IMR-90 (cell line): ENCODE data around the gene KCNJ2. TPM values are rescaled to one million over a fixed set of nuclear protein-coding genes. Genes with fewer than 3 reads are reported as not detected.

Experiments
- ATAC-seq: fragments of 200-7000 bp; cut with Tn5 transposase; 2 replicates; pipeline ENCODE4 v1.9.1; 2020; ENCODE audit warnings: low read depth, mild to moderate bottlenecking, moderate library complexity
- BruUV-seq: library from RNA; stranded (reverse); fragments of 400-500 nt; replicated peaks from 2 replicates; lab custom pipeline; 2021; lab: Mats Ljungman, UMichigan
- CTCF ChIA-PET: fragments of 300-600 bp; formaldehyde crosslinking; extraction: SDS; loops from one replicate; lab custom pipeline; 2021; ENCODE audit warnings: antibody characterized with exemption; lab: Yijun Ruan, JAX
- POLR2A ChIA-PET: fragments of 300-600 bp; sonication (Branson Sonifier 250); formaldehyde crosslinking; loops from one replicate; lab custom pipeline; 2022; ENCODE audit warnings: antibody characterized with exemption; ENCODE audit not compliant: unreplicated experiment; lab: Charles Lee
- DNase-seq: peaks from one replicate; pipeline ENCODE4 v3.0.0; 2013
- H2AFZ ChIP-seq: replicated peaks from 2 replicates; pipeline ENCODE3; 2013; ENCODE audit warnings: low read length, mild to moderate bottlenecking; ENCODE audit not compliant: poor library complexity
- H2AK5ac ChIP-seq: 2 replicates; pipeline ENCODE4 v1.6.1; 2013; ENCODE audit warnings: low read depth, low read length, inconsistent platforms
- H2AK9ac ChIP-seq: replicated peaks from 2 replicates; pipeline ENCODE3; 2013; ENCODE audit warnings: mild to moderate bottlenecking, low read depth, low read length, moderate library complexity; ENCODE audit not compliant: poor library complexity
- H2BK120ac ChIP-seq: 2 replicates; pipeline ENCODE4 v1.6.1; 2013; ENCODE audit warnings: low read depth, low read length, inconsistent platforms
- H2BK15ac ChIP-seq: 3 replicates; pipeline ENCODE4 v1.6.1; 2013; ENCODE audit warnings: low read depth, low read length, inconsistent platforms
- H2BK20ac ChIP-seq: 2 replicates; pipeline ENCODE4 v1.6.1; 2013; ENCODE audit warnings: low read depth, mild to moderate bottlenecking, inconsistent platforms, low read length, moderate library complexity
- H2BK5ac ChIP-seq: 2 replicates; pipeline ENCODE4 v1.6.1; 2013; ENCODE audit warnings: mild to moderate bottlenecking, low read depth, low read length, inconsistent platforms; ENCODE audit not compliant: poor library complexity, severe bottlenecking
- H3K14ac ChIP-seq: replicated peaks from 2 replicates; pipeline ENCODE4 v1.6.1; 2013; ENCODE audit warnings: low read depth, low read length, inconsistent platforms
- H3K18ac ChIP-seq: 2 replicates; pipeline ENCODE4 v1.6.1; 2013; ENCODE audit warnings: low read depth, low read length, control low read depth
- H3K23ac ChIP-seq: 2 replicates; pipeline ENCODE4 v1.6.1; 2013; ENCODE audit warnings: low read depth, low read length, inconsistent platforms
- H3K27ac ChIP-seq: 2 replicates; pipeline ENCODE4 v1.5.1; 2013; ENCODE audit warnings: mild to moderate bottlenecking, control low read depth, low read length; ENCODE audit not compliant: insufficient read depth
- H3K27me3 ChIP-seq: 2 replicates; pipeline ENCODE4 v1.6.1; 2013; ENCODE audit warnings: low read length; ENCODE audit not compliant: control insufficient read depth, insufficient read depth
- H3K36me3 ChIP-seq: 2 replicates; pipeline ENCODE4 v1.6.1; 2013; ENCODE audit warnings: low read length, mixed read lengths; ENCODE audit not compliant: control insufficient read depth, insufficient read depth
- H3K4ac ChIP-seq: 2 replicates; pipeline ENCODE4 v1.6.1; 2013; ENCODE audit warnings: low read depth, low read length, inconsistent platforms
- H3K4me1 ChIP-seq: 2 replicates; pipeline ENCODE4 v1.6.1; 2013; ENCODE audit warnings: low read length, mixed read lengths; ENCODE audit not compliant: control insufficient read depth, insufficient read depth
- H3K4me2 ChIP-seq: 2 replicates; pipeline ENCODE4 v1.6.1; 2013; ENCODE audit warnings: low read depth, mild to moderate bottlenecking, control low read depth, low read length, moderate library complexity
- H3K4me3 ChIP-seq: 2 replicates; pipeline ENCODE4 v1.5.1; 2013; ENCODE audit warnings: low read depth, mild to moderate bottlenecking, control low read depth, low read length, moderate library complexity; ENCODE audit not compliant: insufficient read depth
- H3K56ac ChIP-seq: 2 replicates; pipeline ENCODE4 v1.6.1; 2013; ENCODE audit warnings: low read length, inconsistent platforms; ENCODE audit not compliant: insufficient read depth; ENCODE audit errors: extremely low read depth
- H3K79me1 ChIP-seq, 2 experiments: 2 replicates each; pipeline ENCODE4 v1.6.1; 2013; ENCODE audit warnings: low read length in 2 of 2, inconsistent platforms in 1 of 2, low read depth in 1 of 2
- H3K9ac ChIP-seq: 2 replicates; pipeline ENCODE4 v1.6.1; 2013; ENCODE audit warnings: low read depth, low read length, control low read depth
- H3K9me1 ChIP-seq: 2 replicates; pipeline ENCODE4 v1.6.1; 2013; ENCODE audit warnings: low read length, inconsistent platforms; ENCODE audit not compliant: insufficient read depth
- H3K9me3 ChIP-seq: 2 replicates; pipeline ENCODE4 v1.6.1; 2013; ENCODE audit warnings: low read length; ENCODE audit not compliant: control insufficient read depth, insufficient read depth
- H4K20me1 ChIP-seq: 2 replicates; pipeline ENCODE4 v1.6.1; 2013; ENCODE audit warnings: low read length, inconsistent platforms; ENCODE audit not compliant: insufficient read depth
- H4K5ac ChIP-seq: 2 replicates; pipeline ENCODE4 v1.6.1; 2013; ENCODE audit warnings: mild to moderate bottlenecking, low read depth, low read length, control low read depth
- H4K8ac ChIP-seq, 2 experiments: 2 replicates each; pipeline ENCODE4 v1.6.1; 2013; ENCODE audit warnings: low read depth in 2 of 2, low read length in 2 of 2, control low read depth in 1 of 2, inconsistent platforms in 1 of 2
- H4K91ac ChIP-seq: 2 replicates; pipeline ENCODE4 v1.6.1; 2013; ENCODE audit warnings: low read depth, low read length, inconsistent platforms; ENCODE audit not compliant: insufficient read depth
- BHLHE40 ChIP-seq: fragments of 150-350 bp; IDR thresholded peaks from 2 replicates; pipeline ENCODE4 v1.6.1; 2016; ENCODE audit warnings: mild to moderate bottlenecking, low read depth, low read length
- CEBPB ChIP-seq: IDR thresholded peaks from 2 replicates; pipeline ENCODE4 v1.6.1; 2012; ENCODE audit warnings: low read depth, low read length, improper control_type of control experiment
- CHD1 ChIP-seq: IDR thresholded peaks from 2 replicates; pipeline ENCODE4 v1.6.1; 2012; ENCODE audit warnings: low read depth, low read length, improper control_type of control experiment
- FOS ChIP-seq: fragments of 150-350 bp; IDR thresholded peaks from 2 replicates; pipeline ENCODE4 v1.6.1; 2016; ENCODE audit warnings: low read depth, low read length
- MAFK ChIP-seq: IDR thresholded peaks from 2 replicates; pipeline ENCODE4 v1.6.1; 2012; ENCODE audit warnings: low read depth, low read length, improper control_type of control experiment
- MAZ ChIP-seq: IDR thresholded peaks from 2 replicates; pipeline ENCODE4 v1.6.1; 2012; ENCODE audit warnings: low read depth, mild to moderate bottlenecking, low read length, improper control_type of control experiment, moderate library complexity, borderline replicate concordance
- MXI1 ChIP-seq: IDR thresholded peaks from 2 replicates; pipeline ENCODE4 v1.6.1; 2012; ENCODE audit warnings: low read depth, mild to moderate bottlenecking, low read length, moderate library complexity, borderline replicate concordance
- NFE2L2 ChIP-seq: fragments of 150-350 bp; IDR thresholded peaks from 2 replicates; pipeline ENCODE4 v1.6.1; 2016; ENCODE audit warnings: low read depth, mild to moderate bottlenecking, low read length
- POLR2A ChIP-seq: IDR thresholded peaks from 2 replicates; pipeline ENCODE4 v1.6.1; 2012; ENCODE audit warnings: mild to moderate bottlenecking, low read depth, low read length
- RAD21 ChIP-seq: IDR thresholded peaks from 2 replicates; pipeline ENCODE4 v1.6.1; 2012; ENCODE audit warnings: low read length, improper control_type of control experiment
- RCOR1 ChIP-seq: IDR thresholded peaks from 2 replicates; pipeline ENCODE4 v1.6.1; 2012; ENCODE audit warnings: mild to moderate bottlenecking, low read length, improper control_type of control experiment; ENCODE audit not compliant: insufficient replicate concordance
- RFX5 ChIP-seq: IDR thresholded peaks from 2 replicates; pipeline ENCODE4 v1.8.0; 2012; ENCODE audit warnings: low read depth, mild to moderate bottlenecking, low read length, moderate library complexity
- SMC3 ChIP-seq: fragments of 150-350 bp; IDR thresholded peaks from 2 replicates; pipeline ENCODE4 v1.6.1; 2016; ENCODE audit warnings: low read depth, mild to moderate bottlenecking, antibody characterized with exemption, low read length, moderate library complexity
- WGBS, 2 experiments: methylation state at CpG; one replicate each; pipeline versions ENCODE4 v1.1.5 to v1.1.7; 2013; ENCODE audit warnings: missing lambda C conversion rate in 2 of 2; ENCODE audit not compliant: insufficient read length in 1 of 2; ENCODE audit errors: extremely low coverage in 2 of 2; 5-methylcytosine and 5-hydroxymethylcytosine counted together
- dilution Hi-C: fragments of 300-500 bp; cut with HindIII; formaldehyde crosslinking; loops from one replicate; pipeline ENCODE4 v1.14.3; 2018; ENCODE audit warnings: low sequenced_read_pairs; ENCODE audit not compliant: unreplicated experiment
- in situ Hi-C: fragments of 300-500 bp; cut with MboI; formaldehyde crosslinking; loops from 3 replicates; pipeline ENCODE4 v1.14.3; 2019; ENCODE audit warnings: low sequenced_read_pairs, inconsistent platforms, mixed read lengths
- intact Hi-C: fragments of 100-400 bp; cut with micrococcal nuclease; formaldehyde crosslinking; loops from 2 replicates; pipeline ENCODE4 v1.10.0; 2022
- polyA plus RNA-seq, 3 experiments: library from polyadenylated mRNA; depleted of rRNA; stranded (reverse); fragments of >200 nt; gene quantifications; 2 replicates each; pipeline ENCODE4 v1.2.3, GENCODE V29; 2012; ENCODE audit warnings: low replicate concordance in 1 of 3
- total RNA-seq: library from RNA; depleted of rRNA; stranded (reverse); fragments of >200 nt; gene quantifications from 2 replicates; pipeline ENCODE4 v1.2.3, GENCODE V29; 2012
- TF ChIP-seq, protein P1 (sequence below): fragments of 150-350 bp; IDR thresholded peaks from 2 replicates; pipeline ENCODE4 v1.6.1; 2016; ENCODE audit warnings: low read depth, mild to moderate bottlenecking, low read length, moderate library complexity, borderline replicate concordance
- TF ChIP-seq, protein P2 (sequence below): fragments of 150-350 bp; IDR thresholded peaks from 2 replicates; pipeline ENCODE4 v1.6.1; 2017; ENCODE audit warnings: mild to moderate bottlenecking, antibody characterized with exemption, low read length, low read depth
- TF ChIP-seq, protein P3 (sequence below): conservative IDR thresholded peaks from 2 replicates; pipeline ENCODE4 v1.5.1; 2012; ENCODE audit warnings: mild to moderate bottlenecking, low read depth, low read length, improper control_type of control experiment

Gene KCNJ2
- total and polyA plus RNA-seq, 2 of the 4 experiments (the other 2 are of a cell fraction): 0.55 to 8.6 TPM

DNA sequence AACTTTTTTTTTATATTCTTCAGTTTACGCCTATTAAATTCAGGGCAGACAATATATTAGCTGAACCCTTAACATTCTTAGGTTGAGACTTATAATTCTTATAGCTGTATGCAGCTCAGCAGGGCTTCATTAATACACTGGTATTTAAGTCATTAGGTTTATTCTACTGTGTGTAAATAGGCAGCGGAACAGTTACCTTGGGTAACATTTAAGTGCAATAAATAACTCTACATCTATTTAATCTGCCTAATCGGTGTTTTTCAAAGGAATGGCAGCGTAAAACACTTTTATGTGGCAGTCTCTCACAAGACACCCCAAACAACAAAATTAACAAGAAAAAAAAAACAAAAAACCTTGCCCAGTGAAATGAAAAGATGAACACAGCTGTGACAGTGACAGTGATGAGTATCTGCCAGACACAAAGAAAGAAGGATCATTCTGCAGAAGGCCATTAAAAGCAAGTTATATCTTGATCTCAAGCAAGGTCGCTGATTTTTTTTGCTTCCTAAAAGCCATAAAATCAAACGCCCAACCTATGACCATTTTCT is 32.6 kb downstream of the KCNJ2 start:
- in situ Hi-C loops: no loop called here

More for the DNA sequence above, 32.6 kb downstream of the KCNJ2 start:
- no peak overlapping the region for H4K5ac ChIP-seq
- H4K20me1 ChIP-seq: no peaks in the 10 kb centered on the region
- no peak overlapping the region for H3K4me2 ChIP-seq
- no peaks in the 10 kb centered on the region; the same call in 1 of the 2 replicates for H3K27me3 ChIP-seq
- no peak overlapping the region for H3K9ac ChIP-seq
- BruUV-seq: no TSS peak
- dilution Hi-C loops (no loop called here), intact Hi-C loops (no loop called here)
- no peaks in the 10 kb centered on the region for H3K9me1 ChIP-seq
- no CpG with 5 or more reads among the region's 6 CpGs for WGBS, 2 experiments
- DNase-seq (no peak), ATAC-seq (no peak)
- no peak overlapping the region for H3K4ac ChIP-seq
- H3K4me1 ChIP-seq: no peaks in the 10 kb centered on the region
- H3K4me3 ChIP-seq: no peak overlapping the region
- H2BK5ac ChIP-seq: no peak overlapping the region
- ChIA-PET POLR2A (no interaction called here), CTCF (no interaction called here)
- no peak overlapping the region for H3K14ac ChIP-seq
- H3K18ac ChIP-seq: no peak overlapping the region
- no peak overlapping the region for H2AK5ac ChIP-seq
- H3K79me1 ChIP-seq: no peaks in the 10 kb centered on the region
- no peak for TF ChIP-seq CHD1
- TF ChIP-seq MXI1: no peak
- TF ChIP-seq MAZ: no peak
- no peak for TF ChIP-seq RCOR1
- no peak for TF ChIP-seq BHLHE40
- no peak for TF ChIP-seq FOS
- TF ChIP-seq POLR2A: no peak
- TF ChIP-seq, protein P1, sequence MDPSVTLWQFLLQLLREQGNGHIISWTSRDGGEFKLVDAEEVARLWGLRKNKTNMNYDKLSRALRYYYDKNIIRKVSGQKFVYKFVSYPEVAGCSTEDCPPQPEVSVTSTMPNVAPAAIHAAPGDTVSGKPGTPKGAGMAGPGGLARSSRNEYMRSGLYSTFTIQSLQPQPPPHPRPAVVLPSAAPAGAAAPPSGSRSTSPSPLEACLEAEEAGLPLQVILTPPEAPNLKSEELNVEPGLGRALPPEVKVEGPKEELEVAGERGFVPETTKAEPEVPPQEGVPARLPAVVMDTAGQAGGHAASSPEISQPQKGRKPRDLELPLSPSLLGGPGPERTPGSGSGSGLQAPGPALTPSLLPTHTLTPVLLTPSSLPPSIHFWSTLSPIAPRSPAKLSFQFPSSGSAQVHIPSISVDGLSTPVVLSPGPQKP: no peak
- TF ChIP-seq, protein P2, sequence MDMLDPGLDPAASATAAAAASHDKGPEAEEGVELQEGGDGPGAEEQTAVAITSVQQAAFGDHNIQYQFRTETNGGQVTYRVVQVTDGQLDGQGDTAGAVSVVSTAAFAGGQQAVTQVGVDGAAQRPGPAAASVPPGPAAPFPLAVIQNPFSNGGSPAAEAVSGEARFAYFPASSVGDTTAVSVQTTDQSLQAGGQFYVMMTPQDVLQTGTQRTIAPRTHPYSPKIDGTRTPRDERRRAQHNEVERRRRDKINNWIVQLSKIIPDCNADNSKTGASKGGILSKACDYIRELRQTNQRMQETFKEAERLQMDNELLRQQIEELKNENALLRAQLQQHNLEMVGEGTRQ: no peak
- TF ChIP-seq, protein P3, sequence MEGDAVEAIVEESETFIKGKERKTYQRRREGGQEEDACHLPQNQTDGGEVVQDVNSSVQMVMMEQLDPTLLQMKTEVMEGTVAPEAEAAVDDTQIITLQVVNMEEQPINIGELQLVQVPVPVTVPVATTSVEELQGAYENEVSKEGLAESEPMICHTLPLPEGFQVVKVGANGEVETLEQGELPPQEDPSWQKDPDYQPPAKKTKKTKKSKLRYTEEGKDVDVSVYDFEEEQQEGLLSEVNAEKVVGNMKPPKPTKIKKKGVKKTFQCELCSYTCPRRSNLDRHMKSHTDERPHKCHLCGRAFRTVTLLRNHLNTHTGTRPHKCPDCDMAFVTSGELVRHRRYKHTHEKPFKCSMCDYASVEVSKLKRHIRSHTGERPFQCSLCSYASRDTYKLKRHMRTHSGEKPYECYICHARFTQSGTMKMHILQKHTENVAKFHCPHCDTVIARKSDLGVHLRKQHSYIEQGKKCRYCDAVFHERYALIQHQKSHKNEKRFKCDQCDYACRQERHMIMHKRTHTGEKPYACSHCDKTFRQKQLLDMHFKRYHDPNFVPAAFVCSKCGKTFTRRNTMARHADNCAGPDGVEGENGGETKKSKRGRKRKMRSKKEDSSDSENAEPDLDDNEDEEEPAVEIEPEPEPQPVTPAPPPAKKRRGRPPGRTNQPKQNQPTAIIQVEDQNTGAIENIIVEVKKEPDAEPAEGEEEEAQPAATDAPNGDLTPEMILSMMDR: no peak
- no peak for TF ChIP-seq RFX5
- TF ChIP-seq MAFK: no peak
- no peak for TF ChIP-seq CEBPB
- no peak for TF ChIP-seq SMC3
- no peak for TF ChIP-seq RAD21
- TF ChIP-seq NFE2L2: no peak
- no peak overlapping the region for H2AFZ ChIP-seq
- no peak overlapping the region for H3K27ac ChIP-seq
- H2BK20ac ChIP-seq: no peak overlapping the region
- H2BK120ac ChIP-seq: no peak overlapping the region
- no peaks in the 10 kb centered on the region for H3K36me3 ChIP-seq
- no peak overlapping the region for H4K8ac ChIP-seq
- H3K9me3 ChIP-seq: no peaks in the 10 kb centered on the region
- H3K23ac ChIP-seq: no peak overlapping the region
- no peak overlapping the region for H2BK15ac ChIP-seq
- H4K91ac ChIP-seq: no peak overlapping the region
- H2AK9ac ChIP-seq: no peak overlapping the region
- no peak overlapping the region for H3K56ac ChIP-seq
